ENCODE results near the gene SCGN. TPM values are rescaled to one million over a fixed set of nuclear protein-coding genes. Genes with fewer than 3 reads are reported as not detected.

SCGN gene
- total RNA-seq, 1 donor from 2014 or later: 3.2 TPM

- no peak for DNase-seq (ENCODE audit: low spot score)
These were observed 11.1 kb upstream of the SCGN start for GRCh38 chr6:25640891-25641290.

GRCh38 chr6:25641377-25641776, 10.6 kb upstream of the SCGN start:
- no peak for DNase-seq (ENCODE audit: low spot score)

- no peak for DNase-seq (ENCODE audit: low spot score)
These were observed 9.9 kb upstream of the SCGN start for GRCh38 chr6:25641940-25642666.

GRCh38 chr6:25642667-25643328, 9.2 kb upstream of the SCGN start:
- no peak for DNase-seq (ENCODE audit: low spot score)

GRCh38 chr6:25645916-25646315, 6.1 kb upstream of the SCGN start:
- DNase-seq (ENCODE audit: low spot score): no peak

- DNase-seq (ENCODE audit: low spot score): no peak
These were observed 2.4 kb upstream of the SCGN start for GRCh38 chr6:25649611-25650010.

- no peak for DNase-seq (ENCODE audit: low spot score)
These were observed 3.7 kb downstream of the SCGN start for GRCh38 chr6:25655723-25656122.

GRCh38 chr6:25659633-25660368, 7.8 kb downstream of the SCGN start:
- DNase-seq (ENCODE audit: low spot score): no peak

GRCh38 chr6:25660512-25660911, 8.5 kb downstream of the SCGN start:
- DNase-seq (ENCODE audit: low spot score): no peak

GRCh38 chr6:25661129-25661779, 9.2 kb downstream of the SCGN start:
- no peak for DNase-seq (ENCODE audit: low spot score)

- no peak for DNase-seq (ENCODE audit: low spot score)
These were observed 13.4 kb downstream of the SCGN start for GRCh38 chr6:25665455-25665854.

- no peak for DNase-seq (ENCODE audit: low spot score)
These were observed 17.4 kb downstream of the SCGN start for GRCh38 chr6:25669413-25669812.

GRCh38 chr6:25670208-25670607, 18.2 kb downstream of the SCGN start:
- no peak for DNase-seq (ENCODE audit: low spot score)

- no peak for DNase-seq (ENCODE audit: low spot score)
These were observed 18.9 kb downstream of the SCGN start for GRCh38 chr6:25670793-25671513.

GRCh38 chr6:25671652-25672051, 19.6 kb downstream of the SCGN start:
- no peak for DNase-seq (ENCODE audit: low spot score)

- DNase-seq (ENCODE audit: low spot score): no peak
These were observed 23.2 kb downstream of the SCGN start for GRCh38 chr6:25675167-25675566.

- DNase-seq (ENCODE audit: low spot score): no peak
These were observed 24.8 kb downstream of the SCGN start for GRCh38 chr6:25676775-25677174.

- no peak for DNase-seq (ENCODE audit: low spot score)
These were observed 29.8 kb downstream of the SCGN start for GRCh38 chr6:25681848-25682247.

GRCh38 chr6:25682324-25682723, 30.3 kb downstream of the SCGN start:
- no peak for DNase-seq (ENCODE audit: low spot score)

- DNase-seq (ENCODE audit: low spot score): no peak
These were observed 32.5 kb downstream of the SCGN start for GRCh38 chr6:25684565-25684964.

- no peak for DNase-seq (ENCODE audit: low spot score)
These were observed 33.2 kb downstream of the SCGN start for GRCh38 chr6:25685251-25685650.

GRCh38 chr6:25685896-25686295, 33.9 kb downstream of the SCGN start:
- DNase-seq (ENCODE audit: low spot score): no peak

All from mucosa of gallbladder (tissue), 1 donor.